NCI-H2227 treated with DMSO at 0.1 percent for 48 hours (cell line): ENCODE measurements around the gene ZBTB42.

Experiments used
- DNase-seq: peaks from one replicate; lab custom pipeline; 2025; lab: John Stamatoyannopoulos, UW

Gene ZBTB42

GRCh38 chr14:104782808-104783139 lies 18.1 kb upstream of the ZBTB42 start:
- no peak for DNase-seq

GRCh38 chr14:104783484-104784217 lies 17.2 kb upstream of the ZBTB42 start:
- DNase-seq: no peak

GRCh38 chr14:104784218-104784568 lies 16.7 kb upstream of the ZBTB42 start:
- DNase-seq: no peak

GRCh38 chr14:104784846-104785707 lies 15.8 kb upstream of the ZBTB42 start:
- peak; percentile 21 for DNase-seq

GRCh38 chr14:104785708-104786080 lies 15.2 kb upstream of the ZBTB42 start:
- no peak for DNase-seq

GRCh38 chr14:104786091-104786586 lies 14.8 kb upstream of the ZBTB42 start:
- DNase-seq: no peak

GRCh38 chr14:104786726-104787675 lies 13.9 kb upstream of the ZBTB42 start:
- DNase-seq: no peak

- DNase-seq: no peak
Measured at GRCh38 chr14:104787736-104788135, 13.2 kb upstream of the ZBTB42 start.

- peak; percentile 59 for DNase-seq
Measured at GRCh38 chr14:104788161-104788818, 12.6 kb upstream of the ZBTB42 start.

GRCh38 chr14:104788873-104789663 lies 11.8 kb upstream of the ZBTB42 start:
- no peak for DNase-seq

GRCh38 chr14:104789752-104790743 lies 10.9 kb upstream of the ZBTB42 start:
- DNase-seq: no peak

- DNase-seq: no peak
Measured at GRCh38 chr14:104791425-104791824, 9.5 kb upstream of the ZBTB42 start.

- no peak for DNase-seq
Measured at GRCh38 chr14:104792101-104792884, 8.6 kb upstream of the ZBTB42 start.

- no peak for DNase-seq
Measured at GRCh38 chr14:104792945-104793702, 7.8 kb upstream of the ZBTB42 start.

GRCh38 chr14:104793703-104793959 lies 7.3 kb upstream of the ZBTB42 start:
- DNase-seq: no peak

GRCh38 chr14:104794099-104794498 lies 6.8 kb upstream of the ZBTB42 start:
- DNase-seq: peak; percentile 26

- DNase-seq: no peak
Measured at GRCh38 chr14:104794631-104794992, 6.3 kb upstream of the ZBTB42 start.

- DNase-seq: no peak
Measured at GRCh38 chr14:104794993-104795780, 5.7 kb upstream of the ZBTB42 start, which contains the start of gene AKT1. Gene AKT1, minus strand, starts transcription at chr14:104795748. Its CDS starts 3,105 bp downstream, at chr14:104792643.
